HG03175 (cell line): ENCODE data around the gene SYNC.
"Not testable (repeated sequence)": the region's sequence is repeated elsewhere in the genome, so short reads cannot be mapped to it uniquely, and the experiment has no call there.

Experiments used
- ATAC-seq: cut with Tn5 transposase; IDR thresholded peaks from one replicate; pipeline ENCODE4 v1.9.1; 2021; ENCODE audit warnings: mild to moderate bottlenecking, moderate library complexity; ENCODE audit not compliant: unreplicated experiment

SYNC gene

GRCh38 chr1:32724678-32725614 lies 22.4 kb upstream of the SYNC start:
- ATAC-seq, result no peak

GRCh38 chr1:32719681-32720275 lies 17.2 kb upstream of the SYNC start:
- no peak for ATAC-seq

- no peak for ATAC-seq
Measured at GRCh38 chr1:32718527-32718926, 16.0 kb upstream of the SYNC start.

GRCh38 chr1:32718036-32718435 lies 15.5 kb upstream of the SYNC start:
- no peak for ATAC-seq

- ATAC-seq, result no peak
Measured at GRCh38 chr1:32717503-32717902, 14.9 kb upstream of the SYNC start.

GRCh38 chr1:32716312-32717148 lies 14.0 kb upstream of the SYNC start:
- ATAC-seq, result peak; percentile 48

- no peak for ATAC-seq
Measured at GRCh38 chr1:32715901-32716311, 13.3 kb upstream of the SYNC start.

GRCh38 chr1:32714277-32714676 lies 11.7 kb upstream of the SYNC start:
- no peak for ATAC-seq

GRCh38 chr1:32713081-32713480 lies 10.5 kb upstream of the SYNC start:
- ATAC-seq, result no peak

GRCh38 chr1:32711221-32711620 lies 8.7 kb upstream of the SYNC start:
- ATAC-seq, result not testable (repeated sequence)

- ATAC-seq, result no peak
Measured at GRCh38 chr1:32709476-32709875, 6.9 kb upstream of the SYNC start.

GRCh38 chr1:32709075-32709474 lies 6.5 kb upstream of the SYNC start:
- ATAC-seq, result no peak

- ATAC-seq, result no peak
Measured at GRCh38 chr1:32706491-32706890, 3.9 kb upstream of the SYNC start.

GRCh38 chr1:32705516-32705915 lies 2.9 kb upstream of the SYNC start:
- ATAC-seq, result no peak

GRCh38 chr1:32703479-32704291 lies 1.1 kb upstream of the SYNC start:
- ATAC-seq, result no peak

- no peak for ATAC-seq
Measured at GRCh38 chr1:32701951-32702598, 495 bp downstream of the SYNC start.

- no peak for ATAC-seq
Measured at GRCh38 chr1:32701421-32701911, 1.1 kb downstream of the SYNC start.

GRCh38 chr1:32696996-32697395 lies 5.6 kb downstream of the SYNC start:
- ATAC-seq, result not testable (repeated sequence)

- ATAC-seq, result no peak
Measured at GRCh38 chr1:32696041-32696440, 6.5 kb downstream of the SYNC start.
